Endodermal cell (in vitro differentiated cells): ENCODE measurements around the gene C1orf141. TPM values are rescaled to one million over a fixed set of nuclear protein-coding genes. Genes with fewer than 3 reads are reported as not detected.

Experiments
- DNase-seq: peaks from one replicate; pipeline ENCODE4 v3.0.0-alpha.2; 2017
- H3K27ac ChIP-seq: 2 replicates; pipeline ENCODE4 v1.5.1; 2013; ENCODE audit warnings: mild to moderate bottlenecking, low read depth, low read length, moderate library complexity
- H3K27me3 ChIP-seq: 2 replicates; pipeline ENCODE4 v1.6.1; 2013; ENCODE audit warnings: mild to moderate bottlenecking, low read length, moderate library complexity; ENCODE audit not compliant: insufficient read depth, control insufficient read depth, poor library complexity, severe bottlenecking
- H3K36me3 ChIP-seq: 2 replicates; pipeline ENCODE4 v1.7.0; 2013; ENCODE audit warnings: mild to moderate bottlenecking, low read length, moderate library complexity; ENCODE audit not compliant: control insufficient read depth, insufficient read depth
- H3K4me1 ChIP-seq: one replicate; pipeline ENCODE4 v1.7.0; 2013; ENCODE audit warnings: low read length; ENCODE audit not compliant: control insufficient read depth, insufficient read depth
- H3K4me3 ChIP-seq: 2 replicates; pipeline ENCODE4 v1.5.1; 2013; ENCODE audit warnings: mild to moderate bottlenecking, low read length, moderate library complexity
- H3K9ac ChIP-seq: 2 replicates; pipeline ENCODE4 v1.6.1; 2013; ENCODE audit warnings: mild to moderate bottlenecking, low read length, moderate library complexity; ENCODE audit not compliant: poor library complexity, severe bottlenecking; ENCODE audit errors: extremely low read depth
- H3K9me3 ChIP-seq: 2 replicates; pipeline ENCODE4 v1.6.1; 2013; ENCODE audit warnings: mild to moderate bottlenecking, low read length, moderate library complexity; ENCODE audit not compliant: control insufficient read depth
- H3K27ac Mint-ChIP-seq: 2 replicates; pipeline ENCODE4 v1.8.0; 2020; ENCODE audit warnings: mixed read lengths
- H3K27me3 Mint-ChIP-seq: 2 replicates; pipeline ENCODE4 v1.8.0; 2021; ENCODE audit warnings: mild to moderate bottlenecking, mixed read lengths; ENCODE audit not compliant: insufficient read depth
- H3K36me3 Mint-ChIP-seq: 2 replicates; pipeline ENCODE4 v1.8.0; 2020; ENCODE audit warnings: low read depth, mixed read lengths
- H3K4me1 Mint-ChIP-seq: 2 replicates; pipeline ENCODE4 v1.8.0; 2020; ENCODE audit warnings: mixed read lengths
- H3K4me3 Mint-ChIP-seq: 2 replicates; pipeline ENCODE4 v1.8.0; 2020; ENCODE audit warnings: mild to moderate bottlenecking, moderate library complexity, mixed read lengths
- H3K9me3 Mint-ChIP-seq: 2 replicates; pipeline ENCODE4 v1.8.0; 2020; ENCODE audit warnings: mild to moderate bottlenecking, mixed read lengths
- WGBS, 2 experiments: methylation state at CpG; one replicate each; pipeline versions ENCODE4 v1.1.5 to v1.1.7; 2013; ENCODE audit warnings: missing lambda C conversion rate in 2 of 2, mixed read lengths in 1 of 2; ENCODE audit not compliant: insufficient coverage in 1 of 2, insufficient read length in 1 of 2; 5-methylcytosine and 5-hydroxymethylcytosine counted together
- total RNA-seq, 2 donors: library from RNA; stranded (reverse); fragmentation: NEBNext Ultra II Directional in 1 of 2; extraction: Animal tissue kit (Norgen Biotek cat#: 25700) in 1 of 2; gene quantifications; 2 replicates in 1 of 2; 3 replicates in 1 of 2; pipeline ENCODE4 v1.2.1, GENCODE V29; 2021
- TF ChIP-seq, protein P1 (sequence below): fragments of 200-600 bp; sonication (generic); conservative IDR thresholded peaks from 2 replicates; pipeline ENCODE4 v1.5.0; 2021; ENCODE audit warnings: antibody characterized with exemption, mild to moderate bottlenecking

C1orf141 gene
- total RNA-seq, 2 donors from 2014 or later = not detected

DNA sequence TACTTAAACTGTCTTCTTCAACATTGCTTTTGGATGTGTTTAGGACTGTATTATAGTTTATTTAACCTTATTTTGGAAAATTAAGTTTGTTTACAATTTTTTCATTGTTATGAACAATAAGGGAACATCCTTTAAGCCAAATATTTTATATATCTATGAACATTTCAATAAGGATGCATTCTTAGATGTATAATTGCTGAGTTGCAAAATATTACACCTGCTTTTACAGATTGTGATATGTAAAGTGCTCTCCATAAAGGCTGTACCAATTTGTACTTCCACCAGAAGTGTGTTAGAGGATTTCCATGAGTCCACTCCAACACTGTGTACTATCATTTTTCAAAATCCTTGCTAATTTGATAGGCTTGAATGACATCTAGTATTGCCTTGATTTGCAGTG, 39.2 kb upstream of the C1orf141 start:
- no peaks in the 10 kb centered on the region for H3K9me3 Mint-ChIP-seq
- peaks cover 2% of the 10 kb centered on the region for H3K27me3 Mint-ChIP-seq
- TF ChIP-seq, protein P1, sequence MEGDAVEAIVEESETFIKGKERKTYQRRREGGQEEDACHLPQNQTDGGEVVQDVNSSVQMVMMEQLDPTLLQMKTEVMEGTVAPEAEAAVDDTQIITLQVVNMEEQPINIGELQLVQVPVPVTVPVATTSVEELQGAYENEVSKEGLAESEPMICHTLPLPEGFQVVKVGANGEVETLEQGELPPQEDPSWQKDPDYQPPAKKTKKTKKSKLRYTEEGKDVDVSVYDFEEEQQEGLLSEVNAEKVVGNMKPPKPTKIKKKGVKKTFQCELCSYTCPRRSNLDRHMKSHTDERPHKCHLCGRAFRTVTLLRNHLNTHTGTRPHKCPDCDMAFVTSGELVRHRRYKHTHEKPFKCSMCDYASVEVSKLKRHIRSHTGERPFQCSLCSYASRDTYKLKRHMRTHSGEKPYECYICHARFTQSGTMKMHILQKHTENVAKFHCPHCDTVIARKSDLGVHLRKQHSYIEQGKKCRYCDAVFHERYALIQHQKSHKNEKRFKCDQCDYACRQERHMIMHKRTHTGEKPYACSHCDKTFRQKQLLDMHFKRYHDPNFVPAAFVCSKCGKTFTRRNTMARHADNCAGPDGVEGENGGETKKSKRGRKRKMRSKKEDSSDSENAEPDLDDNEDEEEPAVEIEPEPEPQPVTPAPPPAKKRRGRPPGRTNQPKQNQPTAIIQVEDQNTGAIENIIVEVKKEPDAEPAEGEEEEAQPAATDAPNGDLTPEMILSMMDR = no peak
- H3K4me3 Mint-ChIP-seq = no peak overlapping the region
- H3K9ac ChIP-seq = no peak overlapping the region
- no peaks in the 10 kb centered on the region for H3K9me3 ChIP-seq
- DNase-seq = no peak
- no peaks in the 10 kb centered on the region for H3K36me3 Mint-ChIP-seq
- no peak overlapping the region for H3K27ac Mint-ChIP-seq
- H3K4me3 ChIP-seq = no peak overlapping the region
- H3K36me3 ChIP-seq = no peaks in the 10 kb centered on the region
- no peaks in the 10 kb centered on the region for H3K4me1 ChIP-seq
- H3K27ac ChIP-seq = no peak overlapping the region
- H3K27me3 ChIP-seq = no peaks in the 10 kb centered on the region
- H3K4me1 Mint-ChIP-seq = peaks cover 3% of the 10 kb centered on the region

DNA sequence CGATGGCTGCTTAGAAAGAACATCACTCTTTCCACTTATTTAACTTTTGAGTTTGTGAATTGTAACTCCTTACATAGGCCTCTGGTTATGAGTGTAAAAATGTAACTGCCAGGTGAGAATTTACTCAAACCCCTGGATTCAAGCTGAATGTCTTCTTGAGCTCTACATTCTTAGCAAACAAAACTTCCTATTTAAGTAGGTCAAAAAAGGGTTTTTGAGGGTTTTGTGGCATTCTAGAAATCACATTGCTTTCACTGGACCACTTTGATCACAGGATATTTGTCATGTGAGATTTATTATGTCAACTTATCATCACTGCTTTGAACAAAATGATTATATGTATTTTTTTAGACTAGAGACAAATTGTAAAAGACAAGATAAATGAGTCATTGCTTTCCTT, 37.2 kb upstream of the C1orf141 start:
- Histone ChIP-seq H3K27me3 (no peaks in the 10 kb centered on the region), H3K4me3 (no peak overlapping the region), H3K4me1 (no peaks in the 10 kb centered on the region), H3K9me3 (no peaks in the 10 kb centered on the region), H3K36me3 (no peaks in the 10 kb centered on the region), H3K27ac (no peak overlapping the region), H3K9ac (no peak overlapping the region)
- Mint-ChIP-seq H3K27me3 (no peaks in the 10 kb centered on the region), H3K27ac (no peak overlapping the region), H3K4me3 (no peak overlapping the region), H3K36me3 (no peaks in the 10 kb centered on the region), H3K4me1 (peaks cover 3% of the 10 kb centered on the region), H3K9me3 (no peaks in the 10 kb centered on the region)
- no peak for DNase-seq
- TF ChIP-seq, protein P1 = no peak
- 89% methylated on average over 1 of the region's 1 CpG; no CpG with 5 or more reads in 1 of the 2 experiments for WGBS, 2 experiments

DNA sequence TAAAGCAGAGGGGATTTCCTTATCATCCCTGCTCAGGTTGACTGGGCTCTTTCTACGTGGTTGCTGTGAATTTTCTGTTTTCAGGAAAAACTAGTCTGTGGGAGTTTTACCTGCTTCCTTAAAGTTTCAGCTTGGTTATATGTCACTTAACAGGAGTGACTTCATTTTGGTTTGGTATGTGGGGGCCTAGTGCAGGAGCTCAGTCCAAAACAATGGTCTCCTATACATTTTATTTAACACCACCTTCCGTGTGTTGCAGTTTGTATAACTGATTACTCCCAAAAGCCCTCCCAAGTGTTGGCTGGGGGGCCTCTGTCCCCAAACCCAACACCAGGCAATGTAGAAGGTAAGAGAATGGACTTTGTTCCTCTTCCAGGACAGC, 36.8 kb upstream of the C1orf141 start:
- Mint-ChIP-seq H3K27me3 (no peaks in the 10 kb centered on the region), H3K9me3 (no peaks in the 10 kb centered on the region), H3K4me1 (peaks cover 3% of the 10 kb centered on the region), H3K36me3 (no peaks in the 10 kb centered on the region), H3K4me3 (no peak overlapping the region), H3K27ac (no peak overlapping the region)
- Histone ChIP-seq H3K4me1 (no peaks in the 10 kb centered on the region), H3K27me3 (no peaks in the 10 kb centered on the region), H3K9me3 (no peaks in the 10 kb centered on the region), H3K9ac (no peak overlapping the region), H3K27ac (no peak overlapping the region), H3K36me3 (no peaks in the 10 kb centered on the region), H3K4me3 (no peak overlapping the region)
- TF ChIP-seq, protein P1 = no peak
- WGBS, 2 experiments = 82 to 85% methylated on average over 2 of the region's 2 CpGs
- DNase-seq = no peak
